GM12892 (cell line): ENCODE results near the gene STAT6.

Source experiments
- DNase-seq: peaks from one replicate; pipeline ENCODE4 v3.0.0; 2011; ENCODE audit not compliant: insufficient read length
- FAIRE-seq: peaks from 2 replicates; lab custom pipeline; 2011; peaks lifted over from hg19 to GRCh38; lab: Jason Lieb, UNC
- POLR2A ChIP-seq: IDR thresholded peaks from 2 replicates; pipeline ENCODE4 v1.6.1; 2011; ENCODE audit warnings: low read depth, low read length, control low read depth
- POLR2AphosphoS5 ChIP-seq: IDR thresholded peaks from 2 replicates; pipeline ENCODE4 v1.6.1; 2011; ENCODE audit warnings: low read depth, low read length, control low read depth
- TAF1 ChIP-seq: IDR thresholded peaks from 2 replicates; pipeline ENCODE4 v1.6.1; 2011; ENCODE audit warnings: low read depth, mild to moderate bottlenecking, control low read depth, low read length, borderline replicate concordance

The STAT6 gene

GRCh38 chr12:57106021-57106708 lies 5.0 kb downstream of the STAT6 start:
- TF ChIP-seq TAF1 (no peak), POLR2AphosphoS5 (no peak), POLR2A (no peak)
- no peak for DNase-seq
- FAIRE-seq, result no peak

GRCh38 chr12:57105011-57105753 lies 6.0 kb downstream of the STAT6 start:
- DNase-seq, result no peak
- TF ChIP-seq POLR2A (no peak), TAF1 (no peak), POLR2AphosphoS5 (no peak)
- FAIRE-seq, result no peak

DNA sequence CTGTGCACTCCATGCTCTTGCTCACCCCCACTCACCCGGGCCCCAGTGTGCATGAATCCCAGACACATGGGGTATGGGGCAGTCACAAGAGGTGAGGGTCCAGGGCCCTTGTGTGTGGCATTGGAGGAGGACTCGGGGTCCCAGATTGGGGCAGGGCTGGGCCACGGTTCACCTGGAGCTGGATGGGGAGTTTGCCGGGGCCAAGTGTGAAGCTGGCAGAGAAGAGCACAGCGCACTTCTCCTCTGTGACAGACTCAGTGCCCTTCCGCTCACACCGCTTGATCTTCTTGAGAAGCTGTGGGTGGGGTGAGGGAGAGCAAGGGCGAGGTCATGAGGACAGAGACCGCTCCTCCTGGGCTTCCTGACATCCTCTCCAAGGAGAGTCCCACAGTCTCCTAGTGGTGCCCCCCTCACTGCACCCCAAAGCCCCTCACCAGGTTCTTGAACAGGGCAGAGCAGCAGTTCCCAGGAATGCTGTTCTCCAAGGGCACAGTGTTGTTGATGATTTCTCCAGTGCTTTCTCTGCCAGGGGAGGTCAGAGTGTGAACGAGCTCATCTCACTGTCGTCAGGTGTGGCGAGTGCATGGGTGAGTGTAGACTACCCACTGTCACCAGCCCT lies 6.8 kb downstream of the STAT6 start:
- TF ChIP-seq TAF1 (no peak), POLR2AphosphoS5 (no peak)
- no peak for DNase-seq
- no peak for FAIRE-seq

DNA sequence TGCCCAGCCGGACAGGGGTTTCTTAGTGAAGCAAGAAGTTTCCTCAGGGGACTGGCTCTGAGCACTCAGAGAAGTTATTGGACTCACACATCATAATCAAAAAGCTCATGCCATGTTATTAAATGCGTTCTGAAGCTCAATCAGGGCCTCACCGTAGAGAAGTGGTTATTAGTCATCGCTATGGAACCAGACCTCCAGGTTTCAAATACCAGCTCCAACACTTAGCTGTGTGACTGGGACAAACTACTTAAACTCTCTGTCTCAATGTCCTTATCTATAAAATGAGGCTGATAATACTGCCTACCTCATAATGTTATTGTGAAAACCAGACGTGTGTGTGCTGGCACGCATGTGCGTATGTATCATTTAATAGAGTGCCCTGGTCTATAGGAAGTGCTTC lies 7.3 kb downstream of the STAT6 start:
- TF ChIP-seq POLR2A (no peak), TAF1 (no peak), POLR2AphosphoS5 (no peak)
- DNase-seq, result no peak
- FAIRE-seq, result no peak

GRCh38 chr12:57101892-57102695 lies 9.1 kb downstream of the STAT6 start:
- no peak for TF ChIP-seq TAF1
- TF ChIP-seq POLR2AphosphoS5, result no peak
- TF ChIP-seq POLR2A, result no peak
- FAIRE-seq (no peak), DNase-seq (no peak)

DNA sequence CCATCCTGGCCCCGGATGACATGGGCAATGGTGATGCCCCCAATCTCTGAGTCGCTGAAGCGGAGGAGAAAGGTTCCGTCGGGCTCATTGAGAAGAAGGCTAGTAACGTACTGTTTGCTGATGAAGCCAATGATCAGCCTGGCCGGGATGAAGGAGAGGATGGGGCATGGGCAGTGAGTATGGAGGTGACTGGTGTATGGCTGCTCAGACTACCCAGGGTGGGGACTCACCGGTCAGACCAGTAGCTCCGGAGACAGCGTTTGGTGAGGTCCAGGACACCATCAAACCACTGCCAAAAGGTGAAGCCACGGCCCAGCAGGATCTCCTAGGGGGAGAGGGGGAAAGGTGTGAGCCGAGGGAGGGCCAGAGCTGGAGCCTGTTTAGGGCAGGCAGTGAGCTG lies 11.4 kb downstream of the STAT6 start:
- no peak for TF ChIP-seq POLR2A
- TF ChIP-seq POLR2AphosphoS5, result no peak
- TF ChIP-seq TAF1, result no peak
- DNase-seq, result no peak
- FAIRE-seq, result no peak

GRCh38 chr12:57099047-57099714 lies 12.0 kb downstream of the STAT6 start:
- DNase-seq (no peak), FAIRE-seq (no peak)

DNA sequence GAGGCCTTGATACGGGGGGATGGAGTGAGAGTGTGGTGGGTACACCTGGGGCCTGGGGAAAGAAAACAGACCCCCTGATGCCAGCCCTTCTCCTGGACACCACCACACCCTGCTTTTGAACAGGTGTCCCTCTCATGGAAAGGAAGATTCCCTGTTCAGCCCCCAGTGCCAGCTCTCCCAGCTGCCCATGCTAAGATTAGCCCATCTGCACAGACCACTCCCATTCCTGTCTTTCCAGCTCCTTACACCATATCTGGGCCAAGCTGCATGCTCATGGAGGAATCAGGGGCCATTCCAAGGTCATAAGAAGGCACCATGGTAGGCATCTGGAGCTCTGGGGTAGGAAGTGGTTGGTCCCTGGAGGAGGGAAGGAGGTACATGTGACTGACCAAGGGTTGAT lies 12.6 kb downstream of the STAT6 start:
- TF ChIP-seq POLR2A (peak; percentile 20; the same call in 1 of the 2 replicates), POLR2AphosphoS5 (no peak)
- no peak for DNase-seq
- no peak for FAIRE-seq

More at GRCh38 chr12:57099047-57099714, 12.0 kb downstream of the STAT6 start:
- no peak for TF ChIP-seq TAF1
- TF ChIP-seq POLR2AphosphoS5, result no peak
- TF ChIP-seq POLR2A, result no peak; the same call in 1 of the 2 replicates

- FAIRE-seq (no peak), DNase-seq (no peak)
- TF ChIP-seq POLR2AphosphoS5, result no peak
- no peak for TF ChIP-seq TAF1
- TF ChIP-seq POLR2A, result no peak
Measured at GRCh38 chr12:57097554-57097835, 13.7 kb downstream of the STAT6 start.

GRCh38 chr12:57096748-57097553 lies 14.2 kb downstream of the STAT6 start:
- FAIRE-seq, result no peak

More at GRCh38 chr12:57096748-57097553, 14.2 kb downstream of the STAT6 start:
- no peak for DNase-seq
- TF ChIP-seq POLR2A (no peak), POLR2AphosphoS5 (no peak), TAF1 (no peak)
